Endometrium (tissue), 2 donors: ENCODE data around the gene ASTN1.

ENCODE experiments used
- FAIRE-seq: peaks from 2 replicates; lab custom pipeline; 2012; peaks lifted over from hg19 to GRCh38; lab: Jason Lieb, UNC
- donor health status: control.
- donor health status: control.

The ASTN1 gene

GRCh38 chr1:176878750-176879536 is 285.6 kb downstream of the ASTN1 start:
- FAIRE-seq = no peak

- no peak for FAIRE-seq
Measured at GRCh38 chr1:176877557-176877956, 287.0 kb downstream of the ASTN1 start.

GRCh38 chr1:176876966-176877515 is 287.5 kb downstream of the ASTN1 start:
- no peak for FAIRE-seq

- no peak for FAIRE-seq
Measured at GRCh38 chr1:176869577-176869976, 294.9 kb downstream of the ASTN1 start.

- FAIRE-seq = no peak
Measured at GRCh38 chr1:176866011-176866714, 298.3 kb downstream of the ASTN1 start.

GRCh38 chr1:176864211-176864610 is 300.3 kb downstream of the ASTN1 start:
- FAIRE-seq = no peak

GRCh38 chr1:176863613-176864012 is 300.9 kb downstream of the ASTN1 start:
- FAIRE-seq = no peak

- FAIRE-seq = no peak
Measured at GRCh38 chr1:176858433-176858916, 306.0 kb downstream of the ASTN1 start.

- FAIRE-seq = no peak
Measured at GRCh38 chr1:176857632-176858031, 306.9 kb downstream of the ASTN1 start.

- FAIRE-seq = no peak
Measured at GRCh38 chr1:176854758-176855745, 309.5 kb downstream of the ASTN1 start.

GRCh38 chr1:176854121-176854520 is 310.4 kb downstream of the ASTN1 start:
- FAIRE-seq = no peak

GRCh38 chr1:176853503-176853902 is 311.0 kb downstream of the ASTN1 start:
- FAIRE-seq = no peak

GRCh38 chr1:176852124-176852523 is 312.4 kb downstream of the ASTN1 start:
- no peak for FAIRE-seq

GRCh38 chr1:176850871-176851270 is 313.6 kb downstream of the ASTN1 start:
- no peak for FAIRE-seq

GRCh38 chr1:176849281-176849680 is 315.2 kb downstream of the ASTN1 start:
- no peak for FAIRE-seq

- no peak for FAIRE-seq
Measured at GRCh38 chr1:176847052-176847451, 317.5 kb downstream of the ASTN1 start.

GRCh38 chr1:176843352-176844297 is 320.9 kb downstream of the ASTN1 start:
- FAIRE-seq = peak; percentile 86

- FAIRE-seq = no peak
Measured at GRCh38 chr1:176841238-176841637, 323.3 kb downstream of the ASTN1 start.

- FAIRE-seq = no peak
Measured at GRCh38 chr1:176839216-176839615, 325.3 kb downstream of the ASTN1 start.

GRCh38 chr1:176838276-176838995 is 326.1 kb downstream of the ASTN1 start:
- no peak for FAIRE-seq
